AG09309 (cell line): ENCODE data around the gene GRAMD1A.
"Not testable (repeated sequence)": the region's sequence is repeated elsewhere in the genome, so short reads cannot be mapped to it uniquely, and the experiment has no call there.

Source experiments
- DNase-seq: peaks from one replicate; pipeline ENCODE4 v3.0.0-alpha.2; 2010; ENCODE audit warnings: low read depth
- H3K4me3 ChIP-seq: 2 replicates; pipeline ENCODE4 v1.5.1; 2011; ENCODE audit warnings: mild to moderate bottlenecking, low read depth, low read length, moderate library complexity; ENCODE audit not compliant: control insufficient read depth
- TF ChIP-seq, protein P1 (sequence below): IDR thresholded peaks from 2 replicates; pipeline ENCODE4 v1.5.1; 2011; ENCODE audit warnings: mild to moderate bottlenecking, low read depth, low read length, inconsistent platforms; ENCODE audit not compliant: insufficient read depth, control insufficient read depth; ENCODE audit errors: missing control alignments

Gene GRAMD1A

DNA sequence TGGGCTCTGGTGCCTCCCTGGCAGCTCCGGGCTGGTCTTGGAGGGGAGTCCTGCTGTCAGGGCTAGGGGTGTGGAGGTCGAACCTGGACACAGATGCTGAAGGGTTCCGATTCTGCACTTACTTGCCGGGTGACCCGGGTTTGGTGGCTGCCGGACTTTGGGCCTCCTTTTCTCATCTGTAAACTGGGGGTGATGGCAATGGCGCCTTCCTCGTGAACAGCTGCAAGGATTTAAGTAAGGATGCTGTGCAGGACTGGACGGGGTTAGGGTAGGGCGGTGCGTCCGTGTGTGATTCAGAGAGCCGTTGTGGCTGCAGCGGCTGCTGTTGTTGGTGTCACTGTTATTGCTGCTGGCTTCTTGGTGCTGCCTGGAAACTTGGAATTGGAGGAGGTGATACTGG is 43.8 kb downstream of the GRAMD1A start:
- H3K4me3 ChIP-seq, result no peak overlapping the region
- DNase-seq, result no peak
- TF ChIP-seq, protein P1, sequence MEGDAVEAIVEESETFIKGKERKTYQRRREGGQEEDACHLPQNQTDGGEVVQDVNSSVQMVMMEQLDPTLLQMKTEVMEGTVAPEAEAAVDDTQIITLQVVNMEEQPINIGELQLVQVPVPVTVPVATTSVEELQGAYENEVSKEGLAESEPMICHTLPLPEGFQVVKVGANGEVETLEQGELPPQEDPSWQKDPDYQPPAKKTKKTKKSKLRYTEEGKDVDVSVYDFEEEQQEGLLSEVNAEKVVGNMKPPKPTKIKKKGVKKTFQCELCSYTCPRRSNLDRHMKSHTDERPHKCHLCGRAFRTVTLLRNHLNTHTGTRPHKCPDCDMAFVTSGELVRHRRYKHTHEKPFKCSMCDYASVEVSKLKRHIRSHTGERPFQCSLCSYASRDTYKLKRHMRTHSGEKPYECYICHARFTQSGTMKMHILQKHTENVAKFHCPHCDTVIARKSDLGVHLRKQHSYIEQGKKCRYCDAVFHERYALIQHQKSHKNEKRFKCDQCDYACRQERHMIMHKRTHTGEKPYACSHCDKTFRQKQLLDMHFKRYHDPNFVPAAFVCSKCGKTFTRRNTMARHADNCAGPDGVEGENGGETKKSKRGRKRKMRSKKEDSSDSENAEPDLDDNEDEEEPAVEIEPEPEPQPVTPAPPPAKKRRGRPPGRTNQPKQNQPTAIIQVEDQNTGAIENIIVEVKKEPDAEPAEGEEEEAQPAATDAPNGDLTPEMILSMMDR, result no peak

DNA sequence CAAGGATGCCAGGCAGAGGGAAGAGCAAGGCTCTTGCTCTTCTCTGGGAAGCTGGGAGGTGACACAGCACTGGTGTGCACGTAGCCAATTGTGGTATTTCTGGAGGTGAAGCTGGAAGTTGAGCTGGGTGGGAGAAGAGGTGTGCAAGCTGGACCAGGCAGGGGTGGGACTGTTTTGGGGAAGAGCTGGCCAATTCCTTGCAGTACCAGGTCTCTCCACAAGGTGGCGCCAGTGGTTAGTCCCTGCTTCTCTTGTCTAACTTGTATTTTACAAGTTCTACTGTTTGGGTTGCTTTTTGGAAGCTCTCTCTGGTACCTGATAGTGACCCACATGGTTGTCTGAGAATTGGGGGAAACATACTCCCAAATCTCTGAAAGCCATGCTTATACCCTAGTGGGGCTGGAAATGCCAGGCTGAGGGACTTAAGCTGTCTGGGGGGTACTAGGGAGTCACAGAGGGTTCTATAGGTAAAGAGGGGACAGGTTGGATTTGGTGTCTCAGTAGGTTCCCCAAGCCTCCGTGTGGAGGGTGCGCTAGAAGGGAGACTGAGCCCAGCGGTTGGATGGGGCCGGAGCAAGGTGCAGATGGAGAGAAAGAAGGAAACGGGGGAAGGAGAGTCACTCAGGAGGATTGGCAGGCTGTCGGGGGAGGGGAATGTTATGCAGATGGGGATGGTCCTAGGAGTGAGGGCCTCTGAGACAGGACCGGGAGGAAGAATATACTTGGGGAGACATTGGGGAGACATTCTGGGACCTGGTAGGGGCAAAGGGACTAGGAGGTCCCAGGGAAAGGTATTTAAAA is 44.4 kb downstream of the GRAMD1A start:
- no peak for DNase-seq
- TF ChIP-seq, protein P1, result peak; percentile 96
- H3K4me3 ChIP-seq, result no peak overlapping the region

DNA sequence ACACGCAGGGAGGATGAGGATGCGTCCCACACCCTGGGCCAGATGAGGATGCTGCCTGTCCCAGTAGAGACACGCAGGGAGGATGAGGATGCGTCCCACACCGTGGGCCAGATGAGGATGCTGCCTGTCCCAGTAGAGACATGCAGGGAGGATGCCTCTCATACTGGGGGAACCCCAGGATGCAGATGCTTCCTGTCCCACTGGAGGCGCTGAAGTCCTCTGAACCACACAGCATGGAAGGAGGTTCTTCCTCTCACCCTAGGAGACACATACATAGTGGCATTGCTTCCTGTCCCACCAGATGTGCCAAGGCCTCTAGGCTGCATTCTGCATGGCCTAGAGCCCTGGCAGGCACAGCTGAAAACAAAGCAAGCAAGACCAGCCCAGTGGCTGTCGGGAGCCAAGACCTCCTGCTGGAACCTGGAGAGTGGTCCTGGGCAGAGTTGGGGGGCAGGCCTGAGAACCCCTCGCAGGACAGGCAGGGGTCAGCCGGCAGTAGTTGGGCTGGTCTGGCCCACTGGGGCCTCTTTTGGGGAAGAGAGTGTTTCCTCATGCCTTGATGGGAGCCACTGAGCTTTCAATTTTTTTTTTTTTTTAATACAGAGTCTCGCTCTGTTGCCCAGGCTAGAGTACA is 45.7 kb downstream of the GRAMD1A start:
- TF ChIP-seq, protein P1, result peak; percentile 37
- DNase-seq, result no peak
- no peak overlapping the region for H3K4me3 ChIP-seq

- H3K4me3 ChIP-seq, result no peak overlapping the region
- TF ChIP-seq, protein P1, result no peak
- no peak for DNase-seq
These were observed 46.3 kb downstream of the GRAMD1A start for GRCh38 chr19:35046461-35046860.

- no peak overlapping the region for H3K4me3 ChIP-seq
- no peak for DNase-seq
- TF ChIP-seq, protein P1, result no peak
These were observed 48.8 kb downstream of the GRAMD1A start for GRCh38 chr19:35048911-35049411.

DNA sequence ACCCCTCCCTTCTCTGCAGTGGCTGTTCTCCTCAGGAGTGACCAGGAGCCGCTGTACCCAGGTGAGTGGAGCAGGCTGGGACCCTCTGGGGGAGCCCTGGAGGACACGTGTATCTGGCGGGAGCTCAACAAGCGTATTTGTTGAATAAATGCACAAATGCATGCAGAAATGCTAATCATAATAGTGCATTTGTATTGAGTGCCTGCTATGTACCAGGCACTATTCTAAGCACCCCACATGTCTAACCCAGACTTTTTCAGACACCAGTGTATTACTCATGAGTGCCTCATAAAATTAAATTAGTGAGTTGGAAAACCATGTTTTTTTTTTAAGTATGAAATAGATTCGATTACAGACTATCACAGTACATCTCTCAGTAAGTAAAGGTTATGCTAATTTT is 49.3 kb downstream of the GRAMD1A start:
- no peak for DNase-seq
- TF ChIP-seq, protein P1, result no peak

DNA sequence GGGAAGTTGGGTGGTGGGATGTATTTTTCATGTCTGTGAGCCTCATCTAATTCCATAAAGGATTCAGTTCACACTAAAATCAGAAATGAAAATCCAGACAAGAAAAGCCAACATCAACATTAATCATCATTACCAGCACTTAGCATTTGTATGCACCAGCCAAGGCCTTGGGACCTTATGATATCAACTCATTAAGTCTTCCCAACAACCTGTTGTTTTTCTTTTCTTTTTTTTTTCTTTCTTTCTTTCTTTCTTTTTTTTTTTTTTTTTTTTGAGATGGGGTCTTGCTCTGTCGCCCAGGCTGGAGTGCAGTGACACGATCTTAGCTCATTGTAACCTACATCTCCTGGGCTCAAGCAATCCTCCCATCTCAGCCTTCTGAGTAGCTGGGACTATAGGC is 50.5 kb downstream of the GRAMD1A start:
- DNase-seq, H3K4me3 ChIP-seq: not testable (repeated sequence)

More for the DNA sequence above, 49.3 kb downstream of the GRAMD1A start:
- no peak overlapping the region for H3K4me3 ChIP-seq

GRCh38 chr19:35051268-35051667 is 51.1 kb downstream of the GRAMD1A start:
- H3K4me3 ChIP-seq, DNase-seq: not testable (repeated sequence)
